GM19351 (cell line): ENCODE data around the gene TECTA.

ENCODE experiments used
- ATAC-seq: cut with Tn5 transposase; IDR thresholded peaks from one replicate; pipeline ENCODE4 v1.9.1; 2021; ENCODE audit warnings: mild to moderate bottlenecking, moderate library complexity; ENCODE audit not compliant: unreplicated experiment

The TECTA gene, protein sequence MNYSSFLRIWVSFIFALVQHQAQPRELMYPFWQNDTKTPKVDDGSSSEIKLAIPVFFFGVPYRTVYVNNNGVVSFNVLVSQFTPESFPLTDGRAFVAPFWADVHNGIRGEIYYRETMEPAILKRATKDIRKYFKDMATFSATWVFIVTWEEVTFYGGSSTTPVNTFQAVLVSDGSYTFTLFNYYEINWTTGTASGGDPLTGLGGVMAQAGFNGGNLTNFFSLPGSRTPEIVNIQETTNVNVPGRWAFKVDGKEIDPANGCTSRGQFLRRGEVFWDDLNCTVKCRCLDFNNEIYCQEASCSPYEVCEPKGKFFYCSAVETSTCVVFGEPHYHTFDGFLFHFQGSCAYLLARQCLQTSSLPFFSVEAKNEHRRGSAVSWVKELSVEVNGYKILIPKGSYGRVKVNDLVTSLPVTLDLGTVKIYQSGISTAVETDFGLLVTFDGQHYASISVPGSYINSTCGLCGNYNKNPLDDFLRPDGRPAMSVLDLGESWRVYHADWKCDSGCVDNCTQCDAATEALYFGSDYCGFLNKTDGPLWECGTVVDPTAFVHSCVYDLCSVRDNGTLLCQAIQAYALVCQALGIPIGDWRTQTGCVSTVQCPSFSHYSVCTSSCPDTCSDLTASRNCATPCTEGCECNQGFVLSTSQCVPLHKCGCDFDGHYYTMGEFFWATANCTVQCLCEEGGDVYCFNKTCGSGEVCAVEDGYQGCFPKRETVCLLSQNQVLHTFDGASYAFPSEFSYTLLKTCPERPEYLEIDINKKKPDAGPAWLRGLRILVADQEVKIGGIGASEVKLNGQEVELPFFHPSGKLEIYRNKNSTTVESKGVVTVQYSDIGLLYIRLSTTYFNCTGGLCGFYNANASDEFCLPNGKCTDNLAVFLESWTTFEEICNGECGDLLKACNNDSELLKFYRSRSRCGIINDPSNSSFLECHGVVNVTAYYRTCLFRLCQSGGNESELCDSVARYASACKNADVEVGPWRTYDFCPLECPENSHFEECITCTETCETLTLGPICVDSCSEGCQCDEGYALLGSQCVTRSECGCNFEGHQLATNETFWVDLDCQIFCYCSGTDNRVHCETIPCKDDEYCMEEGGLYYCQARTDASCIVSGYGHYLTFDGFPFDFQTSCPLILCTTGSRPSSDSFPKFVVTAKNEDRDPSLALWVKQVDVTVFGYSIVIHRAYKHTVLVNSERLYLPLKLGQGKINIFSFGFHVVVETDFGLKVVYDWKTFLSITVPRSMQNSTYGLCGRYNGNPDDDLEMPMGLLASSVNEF (N-terminal part only)

GRCh38 chr11:121100943-121101342, at the start of gene TECTA:
TSS of gene TECTA (plus strand) at chr11:121101243. CDS start at chr11:121102666, 1,423 bp downstream.
- no peak for ATAC-seq

- no peak for ATAC-seq
Observed at GRCh38 chr11:121053244-121053643, 47.8 kb upstream of the TECTA start.

DNA sequence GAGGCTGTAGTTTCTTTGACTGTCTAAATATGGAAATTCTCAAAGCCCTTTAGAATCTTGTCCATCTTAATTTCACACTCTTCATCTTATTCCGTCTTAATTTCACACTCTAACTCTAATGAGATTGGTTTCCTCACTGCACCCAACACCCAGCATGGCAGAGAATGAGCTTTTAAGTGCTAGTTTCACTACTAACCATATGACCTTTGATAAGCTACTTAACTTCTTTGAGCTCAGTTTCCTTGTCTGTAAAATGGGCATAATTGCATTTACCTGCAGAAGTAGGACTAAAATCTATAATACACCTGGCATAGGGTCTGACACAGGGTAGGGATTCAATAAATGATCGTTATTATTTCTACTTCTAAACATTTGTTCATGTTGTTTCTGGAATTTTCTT, 46.8 kb upstream of the TECTA start:
- no peak for ATAC-seq

DNA sequence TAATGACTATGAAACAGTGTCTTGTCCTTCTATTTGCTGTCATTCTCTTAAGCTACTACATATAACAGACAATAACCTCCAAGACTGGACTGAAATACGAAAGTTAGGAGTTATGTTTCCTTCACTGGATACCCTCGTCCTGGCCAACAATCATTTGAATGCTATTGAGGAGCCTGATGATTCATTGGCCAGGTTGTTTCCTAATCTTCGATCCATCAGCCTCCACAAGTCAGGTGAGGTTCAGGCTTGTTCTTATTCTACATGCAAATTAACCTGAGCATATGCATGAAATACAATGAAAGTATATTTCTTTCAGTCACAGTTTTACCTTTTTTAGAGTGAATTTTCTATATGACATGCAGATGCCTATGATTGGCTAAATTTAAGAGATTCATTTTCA, 46.0 kb upstream of the TECTA start:
- no peak for ATAC-seq

DNA sequence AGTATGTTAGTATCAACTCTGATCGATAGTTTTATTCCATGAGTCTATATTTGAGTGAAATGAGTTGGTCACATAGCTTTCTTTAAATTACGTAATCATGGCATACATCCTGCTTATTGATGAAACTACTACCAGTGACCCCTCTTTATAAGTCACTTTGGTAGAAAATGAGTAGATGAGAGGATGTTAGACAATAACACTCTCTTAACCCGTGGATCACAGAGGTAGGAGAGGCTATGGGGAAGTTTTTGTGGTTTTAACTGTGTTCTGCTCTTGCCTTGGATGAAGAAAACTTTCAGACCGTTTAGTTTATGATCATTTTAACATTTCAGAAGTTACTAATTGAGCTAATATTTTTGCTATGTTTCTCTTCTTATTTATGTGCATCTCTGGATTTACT, 43.1 kb upstream of the TECTA start:
- ATAC-seq = no peak

DNA sequence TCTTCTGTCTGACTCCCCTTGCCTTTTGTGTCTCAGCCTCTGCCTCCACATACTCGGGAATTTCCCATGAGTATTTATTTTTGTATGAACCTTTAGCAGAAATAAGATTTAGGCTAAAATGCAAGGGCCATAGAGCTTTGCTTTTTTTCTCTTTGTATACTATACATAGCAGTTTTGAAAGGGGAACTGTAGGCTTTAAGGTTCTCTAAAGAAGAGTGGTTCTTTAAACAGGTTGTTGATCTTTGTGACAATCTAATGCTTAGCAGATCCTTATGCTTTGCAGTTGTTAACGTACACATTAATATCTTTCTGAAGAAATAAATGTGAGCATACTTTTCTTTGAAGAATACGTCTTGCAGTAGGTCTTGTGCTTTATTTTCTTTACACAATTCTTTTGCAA, 42.1 kb upstream of the TECTA start:
- ATAC-seq = no peak

DNA sequence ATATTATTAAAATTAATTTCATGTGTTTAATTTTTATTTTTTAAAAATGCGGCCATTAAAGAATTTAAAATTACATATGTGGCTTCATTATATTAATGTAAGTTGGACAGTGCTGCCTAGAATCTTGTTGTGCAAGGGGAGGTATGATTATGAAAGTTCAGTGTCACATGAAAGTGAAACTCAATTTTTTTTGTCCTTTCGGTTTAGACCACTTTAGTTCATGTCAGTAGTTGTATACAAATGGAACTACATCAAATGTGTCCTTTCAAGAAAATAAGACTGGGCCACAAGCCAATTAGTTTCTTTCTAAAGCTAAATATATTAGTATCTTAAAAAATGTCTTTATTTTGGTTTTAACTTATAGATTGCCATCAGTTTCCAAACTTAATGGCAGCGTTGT, 41.4 kb upstream of the TECTA start:
- peak; percentile 99 for ATAC-seq

DNA sequence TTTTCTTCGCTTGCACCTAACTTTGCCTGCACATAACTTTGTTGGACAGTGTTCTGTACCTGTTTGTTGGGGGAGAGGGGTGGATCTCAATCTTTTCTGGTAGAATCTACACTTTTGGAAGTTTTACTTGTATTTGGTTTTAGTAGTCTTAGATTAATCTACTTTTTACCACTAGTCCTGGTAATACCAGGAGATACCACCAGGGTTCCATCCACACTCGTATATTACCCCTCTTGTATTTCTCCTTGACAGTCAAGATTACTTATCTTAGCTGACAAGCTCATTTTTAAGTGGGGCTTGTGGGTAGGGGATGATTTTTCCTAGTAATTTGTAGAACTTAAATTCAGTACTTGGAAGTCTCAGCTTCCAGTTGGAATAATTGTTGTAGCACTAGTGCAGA, 37.3 kb upstream of the TECTA start:
- no peak for ATAC-seq

- ATAC-seq = no peak
Observed at GRCh38 chr11:121066623-121067022, 34.4 kb upstream of the TECTA start.

GRCh38 chr11:121067026-121067425, 34.0 kb upstream of the TECTA start:
- ATAC-seq = no peak

- no peak for ATAC-seq
Observed at GRCh38 chr11:121067453-121067852, 33.6 kb upstream of the TECTA start.

DNA sequence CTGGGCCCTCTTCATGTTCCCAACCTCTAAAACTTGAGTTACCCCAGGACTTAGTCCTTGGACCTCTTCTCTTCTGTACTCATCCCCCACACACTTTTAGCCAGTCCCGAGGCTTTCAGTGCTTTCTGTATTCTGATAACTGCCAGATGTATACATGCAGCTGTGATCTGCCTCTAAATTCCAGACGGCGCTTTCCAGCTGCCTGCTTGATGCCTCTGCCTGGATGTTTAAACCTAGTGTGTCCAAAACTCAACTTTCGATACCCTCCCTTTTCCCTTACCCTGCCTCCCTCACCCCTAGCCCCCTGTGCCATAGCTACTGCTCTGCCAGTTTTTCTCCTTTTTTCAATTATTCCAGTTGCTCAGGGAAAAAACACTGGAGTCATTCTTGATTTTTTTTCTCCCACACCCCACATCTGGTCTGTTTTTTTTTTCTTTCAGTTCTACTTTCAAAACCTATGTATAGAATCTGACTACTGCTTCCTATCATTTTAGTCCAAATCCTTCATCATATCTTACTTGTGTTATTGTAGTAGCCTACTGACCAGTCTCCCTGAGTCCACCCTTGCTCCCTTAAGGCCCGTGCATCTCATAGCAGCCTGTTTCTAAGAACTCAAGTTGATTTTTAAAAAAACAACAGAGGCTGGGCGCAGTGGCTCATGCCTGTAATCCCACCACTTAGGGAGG, 32.9 kb upstream of the TECTA start:
- no peak for ATAC-seq

GRCh38 chr11:121068787-121069186, 32.3 kb upstream of the TECTA start:
- no peak for ATAC-seq

- no peak for ATAC-seq
Observed at GRCh38 chr11:121070951-121071845, 29.8 kb upstream of the TECTA start.

DNA sequence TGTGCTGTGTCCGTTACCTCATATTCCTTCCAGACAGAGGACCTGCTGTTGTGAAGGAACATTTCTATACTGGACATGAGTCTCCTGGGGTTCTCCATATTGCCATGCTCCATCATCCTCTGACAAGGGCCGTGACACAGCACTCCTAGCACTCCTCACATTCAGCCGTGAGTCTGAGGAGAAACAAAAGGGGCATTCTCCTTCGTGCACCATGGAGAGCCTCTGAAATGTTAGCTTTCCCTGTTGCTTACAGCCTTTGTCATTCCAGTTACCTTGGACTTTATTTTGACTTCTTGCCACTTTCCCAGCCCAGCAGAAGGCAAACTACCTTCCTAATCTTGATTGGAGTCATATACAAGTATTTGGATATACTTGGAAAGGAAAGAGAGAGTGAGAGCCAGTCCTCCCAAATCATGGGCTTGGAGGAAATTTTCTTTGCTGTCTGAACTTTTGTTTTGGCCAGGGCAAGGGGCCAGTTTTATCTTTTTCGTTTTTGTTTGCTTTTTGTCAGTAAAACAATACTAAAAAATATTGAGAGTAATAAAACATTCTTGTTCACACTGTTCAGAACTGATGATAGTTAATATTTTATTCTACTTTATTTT, 29.1 kb upstream of the TECTA start:
- no peak for ATAC-seq

DNA sequence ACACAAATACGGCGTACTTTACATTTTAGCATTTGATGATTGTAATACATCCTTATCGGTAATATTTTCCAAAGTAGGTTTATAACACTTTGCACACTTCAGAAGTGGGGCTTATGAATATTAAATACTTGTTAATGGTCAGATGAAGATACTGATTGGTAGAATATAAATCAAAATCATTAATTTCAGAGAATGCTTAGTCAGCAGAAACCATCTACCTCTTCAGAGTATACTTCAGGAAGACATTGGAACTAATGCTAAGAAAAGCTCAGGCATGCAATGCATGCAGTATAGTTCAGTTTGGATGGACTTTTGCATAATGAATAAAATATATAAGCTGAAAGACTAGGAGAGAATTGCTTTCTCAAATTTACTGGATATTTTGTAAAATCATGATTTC, 19.7 kb upstream of the TECTA start:
- ATAC-seq = no peak

DNA sequence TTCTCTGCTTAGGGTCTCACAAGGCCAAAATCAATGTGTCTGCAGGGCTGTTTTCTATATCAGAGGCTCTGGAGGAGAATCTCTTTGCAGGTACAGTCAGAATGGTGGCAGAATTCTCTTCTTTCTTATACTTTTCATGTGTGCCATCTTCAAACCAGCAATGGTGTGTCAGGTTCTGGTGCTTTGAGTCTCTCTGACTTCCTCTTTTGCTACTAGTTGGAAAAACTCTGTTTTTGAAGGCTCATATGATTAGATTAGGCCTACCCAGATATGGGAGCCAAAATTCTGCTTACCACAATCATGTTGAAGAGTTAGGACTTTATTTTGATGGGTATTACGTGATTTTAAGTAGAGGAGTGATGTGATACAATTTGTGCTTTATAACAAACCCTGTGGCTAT, 18.8 kb upstream of the TECTA start:
- no peak for ATAC-seq

DNA sequence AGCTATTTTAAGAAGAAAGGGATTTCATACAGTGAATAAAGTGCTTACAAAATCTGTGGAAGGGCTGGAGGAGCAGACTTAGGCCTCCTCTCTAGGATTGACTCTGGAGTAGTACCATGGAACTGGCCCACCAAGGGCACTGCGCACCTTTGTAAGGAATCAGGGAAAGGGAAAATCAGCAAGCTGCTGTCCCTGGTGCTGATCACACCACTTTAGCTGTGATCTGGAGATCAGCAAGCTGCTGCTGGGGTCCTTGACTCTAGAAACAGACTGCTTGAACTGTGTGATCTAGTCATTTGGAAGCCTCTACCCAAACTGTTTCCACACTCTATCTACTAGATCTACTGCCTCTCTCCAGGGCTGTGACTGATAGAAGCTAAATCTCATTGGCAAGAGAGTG, 18.4 kb upstream of the TECTA start:
- ATAC-seq = no peak

DNA sequence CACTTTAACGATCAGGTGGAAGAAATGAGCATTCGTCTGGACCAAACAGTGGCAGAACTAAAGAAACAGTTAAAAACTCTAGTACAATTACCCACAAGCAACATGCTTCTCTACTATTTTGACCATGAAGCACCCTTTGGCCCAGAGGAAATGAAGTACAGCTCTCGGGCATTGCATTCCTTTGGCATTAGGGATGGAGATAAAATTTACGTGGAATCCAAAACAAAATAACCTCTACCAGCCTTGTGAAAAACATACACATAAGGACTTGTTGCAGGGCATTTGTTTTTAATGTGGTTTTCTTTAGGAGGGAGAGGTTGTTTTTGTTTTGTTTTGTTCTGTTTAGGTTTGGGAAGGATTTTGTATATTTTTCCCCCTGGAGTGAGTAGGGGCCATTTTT, 14.2 kb upstream of the TECTA start:
- no peak for ATAC-seq
